HepG2 (cell line): ENCODE measurements around the gene CHCT1. TPM values are rescaled to one million over a fixed set of nuclear protein-coding genes. Genes with fewer than 3 reads are reported as not detected.

Source experiments
- CBFB ChIP-seq: sonication (generic); formaldehyde crosslinking; IDR thresholded peaks from 2 replicates; pipeline ENCODE4 v1.4.0; 2020; ENCODE audit warnings: missing genetic modification reagents
- CENPT ChIP-seq: sonication (generic); formaldehyde crosslinking; IDR thresholded peaks from 2 replicates; pipeline ENCODE4 v1.8.0; 2022; ENCODE audit warnings: low read depth, mild to moderate bottlenecking, moderate library complexity, missing genetic modification reagents
- GRHL1 ChIP-seq: sonication (generic); formaldehyde crosslinking; conservative IDR thresholded peaks from 2 replicates; pipeline ENCODE4 v1.8.0; 2022; ENCODE audit warnings: missing genetic modification reagents
- MAFG ChIP-seq: sonication (generic); formaldehyde crosslinking; IDR thresholded peaks from 2 replicates; pipeline ENCODE4 v1.5.1; 2020; ENCODE audit warnings: mild to moderate bottlenecking, missing genetic modification reagents
- MAFK ChIP-seq, 2 experiments: IDR thresholded peaks in 1 of 2; conservative IDR thresholded peaks in 1 of 2; 2 replicates each; pipeline ENCODE4 v1.6.1; 2011; ENCODE audit warnings: improper control_type of control experiment in 2 of 2, low read length in 2 of 2
- MBNL3 ChIP-seq: fragments of 250-450 bp; sonication (Bioruptor Pico); conservative IDR thresholded peaks from 2 replicates; pipeline ENCODE4 v1.8.0; 2022; ENCODE audit warnings: mild to moderate bottlenecking, inconsistent platforms
- NONO ChIP-seq, 2 experiments: fragments of 450-650 bp in 1 of 2; sonication (generic) in 1 of 2; formaldehyde crosslinking in 1 of 2; IDR thresholded peaks in 1 of 2; conservative IDR thresholded peaks in 1 of 2; 2 replicates each; pipeline versions ENCODE4 v1.6.1 to v1.8.0; 2017 to 2022; ENCODE audit warnings: mild to moderate bottlenecking in 1 of 2, missing genetic modification reagents in 1 of 2, moderate library complexity in 1 of 2
- PCBP2 ChIP-seq: fragments of 200-400 bp; formaldehyde crosslinking; optimal IDR thresholded peaks from 2 replicates; pipeline ENCODE3; 2018; ENCODE audit warnings: low read length, low read depth; ENCODE audit not compliant: poor library complexity, severe bottlenecking
- PHF5A ChIP-seq: IDR thresholded peaks from one replicate; pipeline ENCODE4 v1.6.1; 2018; ENCODE audit warnings: low read depth, missing genetic modification reagents; ENCODE audit not compliant: unreplicated experiment
- RBM22 ChIP-seq: fragments of 200-400 bp; formaldehyde crosslinking; optimal IDR thresholded peaks from 2 replicates; pipeline ENCODE3; 2017; ENCODE audit warnings: mild to moderate bottlenecking, low read length, moderate library complexity
- U2AF1 ChIP-seq: fragments of 200-400 bp; formaldehyde crosslinking; optimal IDR thresholded peaks from 2 replicates; pipeline ENCODE3; 2017; ENCODE audit warnings: mild to moderate bottlenecking, low read depth, low read length
- ZNF224 ChIP-seq: sonication (generic); formaldehyde crosslinking; IDR thresholded peaks from 2 replicates; pipeline ENCODE4 v1.5.0; 2020; ENCODE audit warnings: mild to moderate bottlenecking, missing genetic modification reagents
- ZNF562 ChIP-seq: sonication (generic); formaldehyde crosslinking; IDR thresholded peaks from 2 replicates; pipeline ENCODE4 v1.8.0; 2022; ENCODE audit warnings: missing genetic modification reagents, borderline replicate concordance
- ZSCAN12 ChIP-seq: sonication (generic); formaldehyde crosslinking; IDR thresholded peaks from 2 replicates; pipeline ENCODE4 v1.9.0; 2021; ENCODE audit warnings: mild to moderate bottlenecking, missing genetic modification reagents
- ZSCAN22 ChIP-seq: sonication (generic); formaldehyde crosslinking; IDR thresholded peaks from 2 replicates; pipeline ENCODE4 v1.4.0; 2020; ENCODE audit warnings: mild to moderate bottlenecking, missing genetic modification reagents
- polyA plus RNA-seq, 8 experiments: library from polyadenylated mRNA; depleted of rRNA in 3 of 8; stranded (reverse) in 7 of 8; unstranded in 1 of 8; fragments of >200 nt; fragmentation: Illumina TruSeq in 4 of 8; extraction: Trizol in 4 of 8; gene quantifications; 2 replicates each; pipeline versions ENCODE4 v1.2.1 to v1.2.3, GENCODE V29; 2011 to 2016; ENCODE audit warnings: low read depth in 4 of 8, missing spikeins in 1 of 8, mixed read lengths in 1 of 8; ENCODE audit not compliant: insufficient read depth in 1 of 8
- total RNA-seq, 5 experiments: library from RNA; depleted of rRNA; stranded (reverse); fragments of >200 nt; fragmentation: Illumina TruSeq; extraction: Trizol; gene quantifications; 2 replicates each; pipeline ENCODE4 v1.2.3, GENCODE V29; 2016; ENCODE audit warnings: low read depth in 1 of 5
- TF ChIP-seq, protein P1 (sequence below): sonication (generic); formaldehyde crosslinking; IDR thresholded peaks from 2 replicates; pipeline ENCODE4 v1.9.0; 2021; ENCODE audit warnings: missing genetic modification reagents, borderline replicate concordance
- TF ChIP-seq, protein P2 (sequence below): sonication (generic); formaldehyde crosslinking; IDR thresholded peaks from 2 replicates; pipeline ENCODE4 v1.4.0; 2020; ENCODE audit warnings: missing genetic modification reagents, borderline replicate concordance
- TF ChIP-seq, protein P3 (sequence below): IDR thresholded peaks from 2 replicates; pipeline ENCODE4 v1.6.1; 2012; ENCODE audit warnings: low read length, improper control_type of control experiment

Gene CHCT1
- total and polyA plus RNA-seq, 2 of the 13 experiments (the other 11 are each of a cell fraction or from before 2014, with no cell fraction given) = not detected

GRCh38 chr17:60392042-60392844, 30.0 kb upstream of the CHCT1 start, which contains the start of gene USP32 (continued):
- TF ChIP-seq, protein P1, sequence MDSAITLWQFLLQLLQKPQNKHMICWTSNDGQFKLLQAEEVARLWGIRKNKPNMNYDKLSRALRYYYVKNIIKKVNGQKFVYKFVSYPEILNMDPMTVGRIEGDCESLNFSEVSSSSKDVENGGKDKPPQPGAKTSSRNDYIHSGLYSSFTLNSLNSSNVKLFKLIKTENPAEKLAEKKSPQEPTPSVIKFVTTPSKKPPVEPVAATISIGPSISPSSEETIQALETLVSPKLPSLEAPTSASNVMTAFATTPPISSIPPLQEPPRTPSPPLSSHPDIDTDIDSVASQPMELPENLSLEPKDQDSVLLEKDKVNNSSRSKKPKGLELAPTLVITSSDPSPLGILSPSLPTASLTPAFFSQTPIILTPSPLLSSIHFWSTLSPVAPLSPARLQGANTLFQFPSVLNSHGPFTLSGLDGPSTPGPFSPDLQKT (CRISPR knock-in tag) = peak; percentile 63; the same call in 1 of the 2 replicates
- TF ChIP-seq, protein P2, sequence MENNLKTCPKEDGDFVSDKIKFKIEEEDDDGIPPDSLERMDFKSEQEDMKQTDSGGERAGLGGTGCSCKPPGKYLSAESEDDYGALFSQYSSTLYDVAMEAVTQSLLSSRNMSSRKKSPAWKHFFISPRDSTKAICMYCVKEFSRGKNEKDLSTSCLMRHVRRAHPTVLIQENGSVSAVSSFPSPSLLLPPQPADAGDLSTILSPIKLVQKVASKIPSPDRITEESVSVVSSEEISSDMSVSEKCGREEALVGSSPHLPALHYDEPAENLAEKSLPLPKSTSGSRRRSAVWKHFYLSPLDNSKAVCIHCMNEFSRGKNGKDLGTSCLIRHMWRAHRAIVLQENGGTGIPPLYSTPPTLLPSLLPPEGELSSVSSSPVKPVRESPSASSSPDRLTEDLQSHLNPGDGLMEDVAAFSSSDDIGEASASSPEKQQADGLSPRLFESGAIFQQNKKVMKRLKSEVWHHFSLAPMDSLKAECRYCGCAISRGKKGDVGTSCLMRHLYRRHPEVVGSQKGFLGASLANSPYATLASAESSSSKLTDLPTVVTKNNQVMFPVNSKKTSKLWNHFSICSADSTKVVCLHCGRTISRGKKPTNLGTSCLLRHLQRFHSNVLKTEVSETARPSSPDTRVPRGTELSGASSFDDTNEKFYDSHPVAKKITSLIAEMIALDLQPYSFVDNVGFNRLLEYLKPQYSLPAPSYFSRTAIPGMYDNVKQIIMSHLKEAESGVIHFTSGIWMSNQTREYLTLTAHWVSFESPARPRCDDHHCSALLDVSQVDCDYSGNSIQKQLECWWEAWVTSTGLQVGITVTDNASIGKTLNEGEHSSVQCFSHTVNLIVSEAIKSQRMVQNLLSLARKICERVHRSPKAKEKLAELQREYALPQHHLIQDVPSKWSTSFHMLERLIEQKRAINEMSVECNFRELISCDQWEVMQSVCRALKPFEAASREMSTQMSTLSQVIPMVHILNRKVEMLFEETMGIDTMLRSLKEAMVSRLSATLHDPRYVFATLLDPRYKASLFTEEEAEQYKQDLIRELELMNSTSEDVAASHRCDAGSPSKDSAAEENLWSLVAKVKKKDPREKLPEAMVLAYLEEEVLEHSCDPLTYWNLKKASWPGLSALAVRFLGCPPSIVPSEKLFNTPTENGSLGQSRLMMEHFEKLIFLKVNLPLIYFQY = no peak
- TF ChIP-seq NONO (IDR thresholded peaks at IDR 0.05) (no peak), NONO (CRISPR knock-in tag; conservative IDR thresholded peaks at IDR 0.05) (peak; percentile 98), MBNL3 (CRISPR knock-in tag) (no peak), RBM22 (no peak), MAFK (conservative IDR thresholded peaks at IDR 0.05 in 1 of 2, IDR thresholded peaks at IDR 0.05 in 1 of 2; ENCODE audit: low read length in 2 of 2) (no peak), ZNF224 (peak; percentile 92), U2AF1 (peak; percentile 90), ZNF562 (peak; percentile 48; the same call in 1 of the 2 replicates), PCBP2 (peak; percentile 23), ZSCAN22 (CRISPR knock-in tag) (no peak), ZSCAN12 (CRISPR knock-in tag) (0 out of 2 replicates have a peak, but pooled peaks have one; percentile 33), PHF5A (CRISPR knock-in tag) (peak; percentile 52), GRHL1 (no peak), MAFG (CRISPR knock-in tag) (no peak), CENPT (CRISPR knock-in tag) (0 out of 2 replicates have a peak, but pooled peaks have one; percentile 37), CBFB (CRISPR knock-in tag) (peak; percentile 74; the same call in 1 of the 2 replicates)
- TF ChIP-seq, protein P3, sequence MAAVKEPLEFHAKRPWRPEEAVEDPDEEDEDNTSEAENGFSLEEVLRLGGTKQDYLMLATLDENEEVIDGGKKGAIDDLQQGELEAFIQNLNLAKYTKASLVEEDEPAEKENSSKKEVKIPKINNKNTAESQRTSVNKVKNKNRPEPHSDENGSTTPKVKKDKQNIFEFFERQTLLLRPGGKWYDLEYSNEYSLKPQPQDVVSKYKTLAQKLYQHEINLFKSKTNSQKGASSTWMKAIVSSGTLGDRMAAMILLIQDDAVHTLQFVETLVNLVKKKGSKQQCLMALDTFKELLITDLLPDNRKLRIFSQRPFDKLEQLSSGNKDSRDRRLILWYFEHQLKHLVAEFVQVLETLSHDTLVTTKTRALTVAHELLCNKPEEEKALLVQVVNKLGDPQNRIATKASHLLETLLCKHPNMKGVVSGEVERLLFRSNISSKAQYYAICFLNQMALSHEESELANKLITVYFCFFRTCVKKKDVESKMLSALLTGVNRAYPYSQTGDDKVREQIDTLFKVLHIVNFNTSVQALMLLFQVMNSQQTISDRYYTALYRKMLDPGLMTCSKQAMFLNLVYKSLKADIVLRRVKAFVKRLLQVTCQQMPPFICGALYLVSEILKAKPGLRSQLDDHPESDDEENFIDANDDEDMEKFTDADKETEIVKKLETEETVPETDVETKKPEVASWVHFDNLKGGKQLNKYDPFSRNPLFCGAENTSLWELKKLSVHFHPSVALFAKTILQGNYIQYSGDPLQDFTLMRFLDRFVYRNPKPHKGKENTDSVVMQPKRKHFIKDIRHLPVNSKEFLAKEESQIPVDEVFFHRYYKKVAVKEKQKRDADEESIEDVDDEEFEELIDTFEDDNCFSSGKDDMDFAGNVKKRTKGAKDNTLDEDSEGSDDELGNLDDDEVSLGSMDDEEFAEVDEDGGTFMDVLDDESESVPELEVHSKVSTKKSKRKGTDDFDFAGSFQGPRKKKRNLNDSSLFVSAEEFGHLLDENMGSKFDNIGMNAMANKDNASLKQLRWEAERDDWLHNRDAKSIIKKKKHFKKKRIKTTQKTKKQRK = no peak
